Measurements from ENCODE around the gene SIPA1L3.

DNA sequence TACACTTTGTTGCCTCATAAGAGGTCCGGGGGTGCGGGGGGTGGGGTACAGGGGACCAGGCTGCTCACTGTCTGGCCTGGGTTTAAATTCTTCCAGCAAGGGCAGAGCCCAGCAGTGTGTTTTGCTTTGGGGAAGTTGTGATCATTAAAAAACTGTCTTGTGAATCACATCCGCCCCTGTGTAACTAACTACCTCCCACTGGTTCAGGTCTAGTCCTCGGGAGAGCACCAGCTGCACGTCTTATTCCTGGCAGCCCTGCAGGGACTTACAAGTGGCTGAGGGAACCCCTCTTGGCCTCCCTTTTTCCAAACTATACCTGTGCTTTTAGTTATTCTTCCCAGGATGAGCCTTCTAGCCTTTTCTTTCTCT is 127.5 kb downstream of the SIPA1L3 start:
- TF ChIP-seq, protein P1, sequence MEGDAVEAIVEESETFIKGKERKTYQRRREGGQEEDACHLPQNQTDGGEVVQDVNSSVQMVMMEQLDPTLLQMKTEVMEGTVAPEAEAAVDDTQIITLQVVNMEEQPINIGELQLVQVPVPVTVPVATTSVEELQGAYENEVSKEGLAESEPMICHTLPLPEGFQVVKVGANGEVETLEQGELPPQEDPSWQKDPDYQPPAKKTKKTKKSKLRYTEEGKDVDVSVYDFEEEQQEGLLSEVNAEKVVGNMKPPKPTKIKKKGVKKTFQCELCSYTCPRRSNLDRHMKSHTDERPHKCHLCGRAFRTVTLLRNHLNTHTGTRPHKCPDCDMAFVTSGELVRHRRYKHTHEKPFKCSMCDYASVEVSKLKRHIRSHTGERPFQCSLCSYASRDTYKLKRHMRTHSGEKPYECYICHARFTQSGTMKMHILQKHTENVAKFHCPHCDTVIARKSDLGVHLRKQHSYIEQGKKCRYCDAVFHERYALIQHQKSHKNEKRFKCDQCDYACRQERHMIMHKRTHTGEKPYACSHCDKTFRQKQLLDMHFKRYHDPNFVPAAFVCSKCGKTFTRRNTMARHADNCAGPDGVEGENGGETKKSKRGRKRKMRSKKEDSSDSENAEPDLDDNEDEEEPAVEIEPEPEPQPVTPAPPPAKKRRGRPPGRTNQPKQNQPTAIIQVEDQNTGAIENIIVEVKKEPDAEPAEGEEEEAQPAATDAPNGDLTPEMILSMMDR (IDR thresholded peaks at IDR 0.05 in 2 of 3, conservative IDR thresholded peaks at IDR 0.05 in 1 of 3; ENCODE audit: control insufficient read depth in 2 of 3, extremely low read depth in 1 of 3, insufficient read depth in 1 of 3, low read depth in 3 of 3, low read length in 3 of 3) = no peak
- no peak for TF ChIP-seq POLR2A (IDR thresholded peaks at IDR 0.05; ENCODE audit: low read depth, low read length)
- TF ChIP-seq RELA (IDR thresholded peaks at IDR 0.05; ENCODE audit: borderline replicate concordance, partially characterized antibody) = no peak
- no peak for TF ChIP-seq EP300 (IDR thresholded peaks at IDR 0.05; ENCODE audit: borderline replicate concordance in 1 of 2, control insufficient read depth in 1 of 2, low read depth in 2 of 2, low read length in 2 of 2)
- TF ChIP-seq SMC3 (IDR thresholded peaks at IDR 0.05; ENCODE audit: borderline replicate concordance, low read length) = no peak
- no peak for TF ChIP-seq TAF1 (IDR thresholded peaks at IDR 0.05; ENCODE audit: borderline replicate concordance, low read depth, low read length)
- TF ChIP-seq NR2C2 (IDR thresholded peaks at IDR 0.05; ENCODE audit: borderline replicate concordance, control insufficient read depth, insufficient read length, low read depth) = no peak
- TF ChIP-seq, protein P2, sequence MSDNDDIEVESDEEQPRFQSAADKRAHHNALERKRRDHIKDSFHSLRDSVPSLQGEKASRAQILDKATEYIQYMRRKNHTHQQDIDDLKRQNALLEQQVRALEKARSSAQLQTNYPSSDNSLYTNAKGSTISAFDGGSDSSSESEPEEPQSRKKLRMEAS (IDR thresholded peaks at IDR 0.05; ENCODE audit: low read depth, low read length) = no peak
- TF ChIP-seq POLR2AphosphoS5 (IDR thresholded peaks at IDR 0.05; ENCODE audit: low read length) = no peak
- TF ChIP-seq, protein P3, sequence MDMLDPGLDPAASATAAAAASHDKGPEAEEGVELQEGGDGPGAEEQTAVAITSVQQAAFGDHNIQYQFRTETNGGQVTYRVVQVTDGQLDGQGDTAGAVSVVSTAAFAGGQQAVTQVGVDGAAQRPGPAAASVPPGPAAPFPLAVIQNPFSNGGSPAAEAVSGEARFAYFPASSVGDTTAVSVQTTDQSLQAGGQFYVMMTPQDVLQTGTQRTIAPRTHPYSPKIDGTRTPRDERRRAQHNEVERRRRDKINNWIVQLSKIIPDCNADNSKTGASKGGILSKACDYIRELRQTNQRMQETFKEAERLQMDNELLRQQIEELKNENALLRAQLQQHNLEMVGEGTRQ (IDR thresholded peaks at IDR 0.05; ENCODE audit: borderline replicate concordance, low read depth, low read length) = no peak
- no peak for TF ChIP-seq JUND (IDR thresholded peaks at IDR 0.05; ENCODE audit: low read depth, low read length)
- TF ChIP-seq, protein P4, sequence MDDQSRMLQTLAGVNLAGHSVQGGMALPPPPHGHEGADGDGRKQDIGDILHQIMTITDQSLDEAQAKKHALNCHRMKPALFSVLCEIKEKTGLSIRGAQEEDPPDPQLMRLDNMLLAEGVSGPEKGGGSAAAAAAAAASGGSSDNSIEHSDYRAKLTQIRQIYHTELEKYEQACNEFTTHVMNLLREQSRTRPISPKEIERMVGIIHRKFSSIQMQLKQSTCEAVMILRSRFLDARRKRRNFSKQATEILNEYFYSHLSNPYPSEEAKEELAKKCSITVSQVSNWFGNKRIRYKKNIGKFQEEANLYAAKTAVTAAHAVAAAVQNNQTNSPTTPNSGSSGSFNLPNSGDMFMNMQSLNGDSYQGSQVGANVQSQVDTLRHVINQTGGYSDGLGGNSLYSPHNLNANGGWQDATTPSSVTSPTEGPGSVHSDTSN (IDR thresholded peaks at IDR 0.05; ENCODE audit: insufficient replicate concordance, low read depth, low read length) = no peak
- TF ChIP-seq TARDBP (IDR thresholded peaks at IDR 0.05; ENCODE audit: borderline replicate concordance) = no peak

Data from GM12878 (cell line).